GM10248 (cell line): ENCODE data around the gene CST3.
"Not testable (repeated sequence)": the region's sequence is repeated elsewhere in the genome, so short reads cannot be mapped to it uniquely, and the experiment has no call there.

ENCODE experiments used
- CTCF ChIA-PET: fragments of 300-600 bp; sonication (Branson Sonifier 250); formaldehyde crosslinking; extraction: SDS; loops from one replicate; lab custom pipeline; 2021; ENCODE audit warnings: antibody characterized with exemption; lab: Yijun Ruan, JAX
- POLR2A ChIA-PET: fragments of 350-650 bp; sonication (Branson Sonifier 250); formaldehyde crosslinking; extraction: SDS; loops from one replicate; lab custom pipeline; 2020; ENCODE audit warnings: antibody characterized with exemption; lab: Yijun Ruan, JAX
- DNase-seq: peaks from one replicate; pipeline ENCODE4 v3.0.0; 2012; ENCODE audit errors: extremely low spot score
- TF ChIP-seq, protein P1 (sequence below): IDR thresholded peaks from 2 replicates; pipeline ENCODE4 v1.5.1; 2012; ENCODE audit warnings: mild to moderate bottlenecking, low read depth; ENCODE audit errors: extremely low read depth, missing control alignments, control extremely low read depth

The CST3 gene

GRCh38 chr20:23663180-23663579, 25.4 kb upstream of the CST3 start:
- DNase-seq: no peak
- TF ChIP-seq, protein P1, sequence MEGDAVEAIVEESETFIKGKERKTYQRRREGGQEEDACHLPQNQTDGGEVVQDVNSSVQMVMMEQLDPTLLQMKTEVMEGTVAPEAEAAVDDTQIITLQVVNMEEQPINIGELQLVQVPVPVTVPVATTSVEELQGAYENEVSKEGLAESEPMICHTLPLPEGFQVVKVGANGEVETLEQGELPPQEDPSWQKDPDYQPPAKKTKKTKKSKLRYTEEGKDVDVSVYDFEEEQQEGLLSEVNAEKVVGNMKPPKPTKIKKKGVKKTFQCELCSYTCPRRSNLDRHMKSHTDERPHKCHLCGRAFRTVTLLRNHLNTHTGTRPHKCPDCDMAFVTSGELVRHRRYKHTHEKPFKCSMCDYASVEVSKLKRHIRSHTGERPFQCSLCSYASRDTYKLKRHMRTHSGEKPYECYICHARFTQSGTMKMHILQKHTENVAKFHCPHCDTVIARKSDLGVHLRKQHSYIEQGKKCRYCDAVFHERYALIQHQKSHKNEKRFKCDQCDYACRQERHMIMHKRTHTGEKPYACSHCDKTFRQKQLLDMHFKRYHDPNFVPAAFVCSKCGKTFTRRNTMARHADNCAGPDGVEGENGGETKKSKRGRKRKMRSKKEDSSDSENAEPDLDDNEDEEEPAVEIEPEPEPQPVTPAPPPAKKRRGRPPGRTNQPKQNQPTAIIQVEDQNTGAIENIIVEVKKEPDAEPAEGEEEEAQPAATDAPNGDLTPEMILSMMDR: no peak
- CTCF ChIA-PET: interaction anchor here (1.1 kb wide), 1 partner anchor 9 kb away, joined by 5 read pairs; no protein-coding TSS in a partner anchor
- POLR2A ChIA-PET: no interaction called here

GRCh38 chr20:23662276-23662870, 24.6 kb upstream of the CST3 start:
- CTCF ChIA-PET: interaction anchor here (1.1 kb wide), 1 partner anchor 9 kb away, joined by 5 read pairs; no protein-coding TSS in a partner anchor
- TF ChIP-seq, protein P1: no peak
- POLR2A ChIA-PET: no interaction called here
- no peak for DNase-seq

- ChIA-PET CTCF (interaction anchor here (1.3 kb wide), 1 partner anchor 219 kb away, joined by 3 read pairs; no protein-coding TSS in a partner anchor), POLR2A (no interaction called here)
- TF ChIP-seq, protein P1: no peak
- no peak for DNase-seq
These were observed 23.3 kb upstream of the CST3 start for GRCh38 chr20:23661002-23661429.

GRCh38 chr20:23659989-23660837, 22.5 kb upstream of the CST3 start:
- ChIA-PET POLR2A (no interaction called here), CTCF (interaction anchor here (0.8 to 1.3 kb wide), 2 partner anchors 12 to 218 kb away, joined by 3 to 4 read pairs; no protein-coding TSS in a partner anchor)
- TF ChIP-seq, protein P1: no peak

GRCh38 chr20:23659610-23659988, 21.8 kb upstream of the CST3 start:
- DNase-seq, POLR2A ChIA-PET, CTCF ChIA-PET: not testable (repeated sequence)

More at GRCh38 chr20:23659989-23660837, 22.5 kb upstream of the CST3 start:
- DNase-seq: no peak

DNA sequence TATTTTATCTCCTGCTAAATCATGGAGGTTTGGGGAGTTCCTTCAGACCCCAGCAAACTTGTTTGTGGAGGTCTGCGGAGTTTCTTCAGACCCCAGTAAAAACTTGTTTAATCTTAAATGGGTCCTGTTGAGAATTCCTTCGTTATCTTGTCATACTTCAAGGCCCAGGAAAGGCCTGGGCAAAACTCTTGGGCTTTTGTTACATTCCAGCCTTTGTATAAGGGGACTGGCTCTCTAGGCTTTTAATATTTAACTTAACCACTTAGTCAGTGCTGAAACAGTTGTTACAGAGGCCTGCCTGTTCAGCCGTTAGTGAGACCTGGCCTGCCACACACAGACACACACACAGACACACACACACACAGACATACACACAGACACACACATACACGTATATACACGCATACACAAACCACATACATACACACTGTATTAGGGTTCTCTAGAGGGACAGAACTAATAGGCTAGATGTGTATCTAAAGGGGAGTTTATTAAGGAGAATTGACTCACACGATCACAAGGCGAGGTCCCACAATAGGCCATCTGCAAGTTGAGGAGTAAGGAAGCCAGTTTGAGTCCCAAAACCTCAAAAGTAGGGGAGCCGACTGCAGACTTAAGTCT, 21.3 kb upstream of the CST3 start:
- DNase-seq: no peak
- ChIA-PET CTCF (interaction anchor here (1.0 kb wide), 1 partner anchor 9 kb away, joined by 3 read pairs; no protein-coding TSS in a partner anchor), POLR2A (no interaction called here)
- TF ChIP-seq, protein P1: no peak
